Activated CD8-positive, alpha-beta T cell treated with anti-CD3 and anti-CD28 coated beads, Interleukin-2, amount 10 ng/mL, durations not matched to agents 7 days and 5 days (primary cell): ENCODE data around the gene CCDC116. TPM values are rescaled to one million over a fixed set of nuclear protein-coding genes. Genes with fewer than 3 reads are reported as not detected.
"Not testable (repeated sequence)": the region's sequence is repeated elsewhere in the genome, so short reads cannot be mapped to it uniquely, and the experiment has no call there.

Experiments
- ATAC-seq: fragments of 150-1000 bp; cut with Tn5 transposase; one replicate; pipeline ENCODE4 v1.10.0; 2021; ENCODE audit warnings: moderate library complexity
- CTCF ChIA-PET: fragments of 350-600 bp; sonication (Branson Sonifier 250); formaldehyde crosslinking; loops from one replicate; lab custom pipeline; 2021; ENCODE audit warnings: antibody characterized with exemption; lab: Charles Lee
- POLR2A ChIA-PET: fragments of 350-600 bp; sonication (Branson Sonifier 250); formaldehyde crosslinking; loops from one replicate; lab custom pipeline; 2021; ENCODE audit warnings: antibody characterized with exemption; lab: Charles Lee
- DNase-seq: peaks from one replicate; pipeline ENCODE4 v3.0.0-alpha.2; 2020
- H3K27ac Mint-ChIP-seq: one replicate; pipeline ENCODE4 v1.8.0; 2021; ENCODE audit warnings: mild to moderate bottlenecking, mixed read lengths
- H3K27me3 Mint-ChIP-seq: one replicate; pipeline ENCODE4 v1.8.0; 2021; ENCODE audit warnings: low read depth, mixed read lengths
- H3K36me3 Mint-ChIP-seq: one replicate; pipeline ENCODE4 v1.8.0; 2021; ENCODE audit warnings: low read depth, mixed read lengths
- H3K4me1 Mint-ChIP-seq: one replicate; pipeline ENCODE4 v1.8.0; 2021; ENCODE audit warnings: low read depth, mixed read lengths
- H3K4me3 Mint-ChIP-seq: one replicate; pipeline ENCODE4 v1.8.0; 2021; ENCODE audit warnings: mild to moderate bottlenecking, mixed read lengths
- H3K9me3 Mint-ChIP-seq: one replicate; pipeline ENCODE4 v1.8.0; 2022; ENCODE audit warnings: mixed read lengths; ENCODE audit not compliant: insufficient read depth
- total RNA-seq, 2 experiments: library from RNA; stranded (reverse); gene quantifications; one replicate each; pipeline ENCODE4 v1.2.3, GENCODE V29; 2021

Gene CCDC116
- total RNA-seq, 2 experiments from 2014 or later: 0.66 to 1.6 TPM

GRCh38 chr22:21677606-21678443 is 45.3 kb downstream of the CCDC116 start:
- POLR2A ChIA-PET: no interaction called here
- no peak overlapping the region for H3K4me3 Mint-ChIP-seq
- ATAC-seq (no peak), DNase-seq (no peak)
- no peak overlapping the region for H3K27ac Mint-ChIP-seq
- no peaks in the 10 kb centered on the region for H3K27me3 Mint-ChIP-seq
- no peaks in the 10 kb centered on the region for H3K4me1 Mint-ChIP-seq
- H3K36me3 Mint-ChIP-seq: peaks cover 47% of the 10 kb centered on the region
- H3K9me3 Mint-ChIP-seq: no peaks in the 10 kb centered on the region
- CTCF ChIA-PET: no interaction called here

GRCh38 chr22:21678842-21679241 is 46.3 kb downstream of the CCDC116 start:
- POLR2A ChIA-PET: interaction anchor here (0.6 kb wide), 1 partner anchor 237 kb away, joined by 5 read pairs; no protein-coding TSS in a partner anchor
- CTCF ChIA-PET, H3K4me3 Mint-ChIP-seq, ATAC-seq, H3K9me3 Mint-ChIP-seq, H3K27ac Mint-ChIP-seq, DNase-seq, H3K4me1 Mint-ChIP-seq, H3K27me3 Mint-ChIP-seq: not testable (repeated sequence)
- peaks cover 40% of the 10 kb centered on the region for H3K36me3 Mint-ChIP-seq

GRCh38 chr22:21679383-21679782 is 46.8 kb downstream of the CCDC116 start:
- DNase-seq (no peak), ATAC-seq (no peak)
- CTCF ChIA-PET: no interaction called here
- Mint-ChIP-seq H3K27ac (no peak overlapping the region), H3K4me1 (no peaks in the 10 kb centered on the region), H3K9me3 (no peaks in the 10 kb centered on the region), H3K27me3 (no peaks in the 10 kb centered on the region), H3K4me3 (no peak overlapping the region), H3K36me3 (peaks cover 36% of the 10 kb centered on the region)
- POLR2A ChIA-PET: interaction anchor here (0.6 to 0.8 kb wide), 2 partner anchors 13 to 236 kb away, joined by 3 to 5 read pairs; partner anchors contain the start of gene PPIL2

- Mint-ChIP-seq H3K27me3 (no peaks in the 10 kb centered on the region), H3K36me3 (peaks cover 26% of the 10 kb centered on the region), H3K27ac (no peak overlapping the region), H3K4me3 (no peak overlapping the region), H3K9me3 (no peaks in the 10 kb centered on the region), H3K4me1 (no peaks in the 10 kb centered on the region)
- ChIA-PET CTCF (no interaction called here), POLR2A (no interaction called here)
- no peak for ATAC-seq
- no peak for DNase-seq
Measured at GRCh38 chr22:21680830-21681565, 48.4 kb downstream of the CCDC116 start.

- H3K36me3 Mint-ChIP-seq: peaks cover 20% of the 10 kb centered on the region
- CTCF ChIA-PET: no interaction called here
- DNase-seq (no peak), ATAC-seq (no peak)
- H3K27me3 Mint-ChIP-seq: no peaks in the 10 kb centered on the region
- H3K27ac Mint-ChIP-seq: peak overlapping the region; percentile 34
- H3K9me3 Mint-ChIP-seq: no peaks in the 10 kb centered on the region
- no peak overlapping the region for H3K4me3 Mint-ChIP-seq
- H3K4me1 Mint-ChIP-seq: no peaks in the 10 kb centered on the region
- POLR2A ChIA-PET: no interaction called here
Measured at GRCh38 chr22:21681566-21682370, 49.2 kb downstream of the CCDC116 start.

DNA sequence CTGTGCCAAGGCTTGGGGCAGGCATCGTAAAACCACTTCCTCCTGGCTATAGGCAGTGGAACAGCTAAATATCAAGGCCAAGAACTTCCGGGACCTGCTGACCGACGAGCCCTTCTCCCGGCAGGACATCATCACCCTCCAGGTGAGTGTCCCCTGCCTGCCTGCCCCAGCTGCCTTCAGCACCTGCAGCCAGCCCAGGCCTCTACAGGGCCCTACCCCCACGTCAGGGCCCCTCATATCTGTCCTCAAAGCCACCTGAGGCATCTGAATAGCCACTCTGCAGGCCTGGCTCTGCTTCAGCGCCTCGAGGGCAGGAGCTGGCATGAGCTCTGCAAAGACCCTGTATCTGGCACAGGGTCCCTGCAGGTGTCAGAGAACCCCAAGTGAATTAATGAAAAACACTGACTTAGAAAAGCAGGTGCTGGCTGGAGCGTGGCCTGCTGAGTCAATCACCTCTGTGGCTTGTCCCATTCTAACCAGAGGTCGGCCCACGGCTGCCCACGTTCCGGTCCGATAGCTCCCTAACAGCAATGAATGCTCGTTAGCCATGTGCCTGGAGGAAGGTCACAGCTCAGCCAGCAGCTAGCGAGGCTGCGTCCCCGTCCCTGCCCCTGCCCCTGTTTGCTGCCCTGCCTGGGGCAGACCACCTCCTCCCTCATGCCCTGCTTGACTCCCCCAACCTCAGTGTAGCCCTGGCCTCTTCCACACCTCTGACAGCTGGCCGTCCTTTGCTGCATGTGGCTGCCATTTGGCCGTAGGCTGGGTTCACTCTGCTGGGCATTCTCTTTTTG is 50.0 kb downstream of the CCDC116 start:
- POLR2A ChIA-PET: no interaction called here
- peak overlapping the region; percentile 34 for H3K27ac Mint-ChIP-seq
- no peaks in the 10 kb centered on the region for H3K27me3 Mint-ChIP-seq
- no peaks in the 10 kb centered on the region for H3K9me3 Mint-ChIP-seq
- DNase-seq (no peak), ATAC-seq (no peak)
- peaks cover 20% of the 10 kb centered on the region for H3K36me3 Mint-ChIP-seq
- no peak overlapping the region for H3K4me3 Mint-ChIP-seq
- CTCF ChIA-PET: no interaction called here
- no peaks in the 10 kb centered on the region for H3K4me1 Mint-ChIP-seq

DNA sequence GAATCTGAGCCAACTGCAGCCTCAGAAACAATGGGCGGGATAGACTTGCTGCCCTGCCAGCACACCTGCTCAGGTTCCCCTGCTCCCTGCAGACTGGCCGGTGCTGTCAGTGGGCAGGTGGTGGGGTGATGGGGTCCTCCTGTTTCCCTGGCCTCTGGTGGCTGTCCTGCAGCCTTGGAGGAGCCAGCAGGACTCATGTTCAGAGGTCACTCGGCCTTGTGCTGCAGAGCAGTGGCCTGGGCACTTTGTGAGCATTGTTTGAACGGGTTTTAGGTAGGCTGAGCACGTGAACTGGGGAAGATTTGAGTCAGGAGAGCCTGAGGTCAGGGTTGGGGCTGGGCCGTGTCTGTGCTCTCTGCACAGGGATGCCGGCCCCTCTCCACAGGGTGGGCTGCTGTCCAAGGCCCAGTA is 50.8 kb downstream of the CCDC116 start:
- POLR2A ChIA-PET: no interaction called here
- CTCF ChIA-PET: no interaction called here
- no peaks in the 10 kb centered on the region for H3K9me3 Mint-ChIP-seq
- no peaks in the 10 kb centered on the region for H3K4me1 Mint-ChIP-seq
- no peak for DNase-seq
- no peak for ATAC-seq
- no peak overlapping the region for H3K4me3 Mint-ChIP-seq
- peaks cover 18% of the 10 kb centered on the region for H3K36me3 Mint-ChIP-seq
- no peaks in the 10 kb centered on the region for H3K27me3 Mint-ChIP-seq
- no peak overlapping the region for H3K27ac Mint-ChIP-seq

- Mint-ChIP-seq H3K36me3 (peaks cover 24% of the 10 kb centered on the region), H3K27ac (no peak overlapping the region), H3K4me3 (no peak overlapping the region), H3K27me3 (no peaks in the 10 kb centered on the region), H3K9me3 (no peaks in the 10 kb centered on the region), H3K4me1 (peaks cover 6% of the 10 kb centered on the region)
- ATAC-seq: no peak
- ChIA-PET CTCF (interaction anchor here (1.2 kb wide), 1 partner anchor 43 kb away, joined by 3 read pairs; the partner anchor contains the start of gene SDF2L1), POLR2A (interaction anchor here (0.6 to 0.7 kb wide), 2 partner anchors 19 to 36 kb away, joined by 3 read pairs; partner anchors contain the start of gene PPIL2)
- no peak for DNase-seq
Measured at GRCh38 chr22:21684492-21685163, 52.1 kb downstream of the CCDC116 start.

DNA sequence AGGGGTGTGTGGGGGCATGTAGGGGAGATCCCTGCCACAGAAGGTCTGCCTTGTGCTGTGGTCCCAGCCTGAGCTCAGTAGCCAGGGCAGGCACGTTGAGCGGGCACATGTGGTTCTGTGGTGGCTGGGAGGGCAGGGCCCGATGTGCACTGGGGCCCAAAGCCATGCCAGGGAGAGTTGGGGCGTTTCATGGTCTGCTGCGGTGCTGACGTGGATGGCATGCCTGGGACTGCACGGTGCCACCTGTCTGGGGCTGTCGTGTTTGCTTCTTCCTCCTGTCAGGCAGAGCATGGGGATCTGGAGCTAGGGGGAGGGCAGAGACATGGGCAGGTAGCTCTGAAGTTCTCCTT is 52.6 kb downstream of the CCDC116 start:
- DNase-seq: no peak
- CTCF ChIA-PET: interaction anchor here (1.2 kb wide), 1 partner anchor 44 kb away, joined by 3 read pairs; the partner anchor contains the start of gene SDF2L1
- no peaks in the 10 kb centered on the region for H3K27me3 Mint-ChIP-seq
- H3K36me3 Mint-ChIP-seq: peaks cover 27% of the 10 kb centered on the region
- no peak overlapping the region for H3K4me3 Mint-ChIP-seq
- POLR2A ChIA-PET: interaction anchor here (0.6 to 0.7 kb wide), 2 partner anchors 19 to 36 kb away, joined by 3 read pairs; partner anchors contain the start of gene PPIL2
- H3K4me1 Mint-ChIP-seq: peaks cover 9% of the 10 kb centered on the region
- no peak overlapping the region for H3K27ac Mint-ChIP-seq
- H3K9me3 Mint-ChIP-seq: no peaks in the 10 kb centered on the region
- no peak for ATAC-seq

DNA sequence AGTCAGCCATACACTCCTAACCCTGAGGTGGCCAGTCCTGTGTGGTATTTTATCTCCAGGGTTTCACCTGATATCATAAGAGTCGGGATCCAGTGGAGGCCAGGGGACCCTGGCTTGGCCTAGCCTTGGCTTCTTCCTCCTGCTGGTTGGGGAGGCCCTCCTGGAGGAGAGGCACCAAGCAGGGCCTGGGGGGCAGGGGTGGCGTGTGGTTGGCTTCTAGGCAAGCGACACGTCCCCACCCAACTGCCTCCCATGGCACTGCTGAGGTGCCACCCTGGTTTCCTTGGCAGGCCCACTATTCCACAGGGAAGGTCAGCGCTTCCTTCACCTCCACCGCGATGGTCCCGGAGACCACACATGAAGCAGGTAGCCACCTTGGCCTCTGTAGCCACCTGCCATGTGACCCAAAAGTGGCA is 53.6 kb downstream of the CCDC116 start:
- Mint-ChIP-seq H3K36me3 (peaks cover 27% of the 10 kb centered on the region), H3K4me1 (peaks cover 14% of the 10 kb centered on the region), H3K27me3 (no peaks in the 10 kb centered on the region), H3K4me3 (no peak overlapping the region), H3K27ac (no peak overlapping the region), H3K9me3 (no peaks in the 10 kb centered on the region)
- POLR2A ChIA-PET: no interaction called here
- ATAC-seq (no peak), DNase-seq (no peak)
- CTCF ChIA-PET: no interaction called here
